Ovary (tissue), 9 donors: ENCODE data around the gene RUFY4. TPM values are rescaled to one million over a fixed set of nuclear protein-coding genes. Genes with fewer than 3 reads are reported as not detected.

Experiments used
- DNase-seq, 5 donors: peaks; one replicate each; pipeline ENCODE4 v3.0.0-alpha.2; 2019 to 2020
- H3K27ac ChIP-seq, 2 donors: fragments of 200-600 bp; one replicate each; pipeline versions ENCODE4 v1.5.1 to v1.8.0; 2019 to 2022
- H3K27me3 ChIP-seq: fragments of 200-600 bp; one replicate; pipeline ENCODE4 v1.8.0; 2022
- H3K36me3 ChIP-seq: fragments of 200-600 bp; sonication (generic); one replicate; pipeline ENCODE4 v1.5.1; 2019
- H3K4me1 ChIP-seq: one replicate; pipeline ENCODE4 v1.8.1; 2013; ENCODE audit warnings: mild to moderate bottlenecking, moderate library complexity; ENCODE audit not compliant: insufficient read depth
- H3K4me3 ChIP-seq: fragments of 200-600 bp; sonication (generic); one replicate; pipeline ENCODE4 v1.5.1; 2017
- H3K9me3 ChIP-seq, 2 donors: fragments of 200-600 bp in 1 of 2; sonication (generic) in 1 of 2; one replicate each; pipeline versions ENCODE4 v1.5.1 to v1.8.1; 2013 to 2019; ENCODE audit warnings: mild to moderate bottlenecking in 1 of 2, moderate library complexity in 1 of 2
- CTCF ChIP-seq, 3 donors: fragments of 450-650 bp in 2 of 3; fragments of 200-600 bp in 1 of 3; IDR thresholded peaks; one replicate each; pipeline versions ENCODE4 v1.5.1 to v1.8.0; 2016 to 2022; ENCODE audit warnings: antibody characterized with exemption in 3 of 3, mild to moderate bottlenecking in 1 of 3
- EP300 ChIP-seq: sonication (generic); formaldehyde crosslinking; IDR thresholded peaks from one replicate; pipeline ENCODE4 v1.6.1; 2017; ENCODE audit warnings: antibody characterized with exemption
- POLR2A ChIP-seq: fragments of 450-650 bp; IDR thresholded peaks from one replicate; pipeline ENCODE4 v1.6.1; 2017; ENCODE audit warnings: antibody characterized with exemption, mild to moderate bottlenecking, moderate library complexity
- WGBS, 3 donors: extraction: QIAGEN DNeasy Blood & Tissue Kit in 1 of 3; methylation state at CpG; one replicate each; pipeline versions ENCODE4 v1.1.5 to v1.1.7; 2013 to 2017; 5-methylcytosine and 5-hydroxymethylcytosine counted together
- intact Hi-C, 4 donors: fragments of 100-400 bp; cut with DNase I; formaldehyde crosslinking; loops; one replicate each; pipeline versions ENCODE4 v1.11.0 to v1.15.1; 2022 to 2023
- polyA plus RNA-seq, 2 donors: library from polyadenylated mRNA; stranded (reverse); fragments of 200-250 nt in 1 of 2; fragments of 350-450 nt in 1 of 2; fragmentation: Illumina TruSeq in 1 of 2; extraction: RNeasy Lipid Tissue Mini Kit (QIAGEN cat#74804) in 1 of 2; gene quantifications; one replicate each; pipeline ENCODE4 v1.2.3, GENCODE V29; 2013 to 2014
- total RNA-seq, 7 donors: library from RNA; depleted of rRNA in 2 of 7; stranded (reverse); fragments of >200 nt in 2 of 7; fragmentation: NEBNext Ultra II Directional in 3 of 7; extraction: Animal tissue kit (Norgen Biotek cat#: 25700) in 3 of 7; gene quantifications; one replicate each; pipeline versions ENCODE4 v1.1.0 to v1.2.4, GENCODE V29; 2016 to 2023
- donor health status: DM: no; HTN: no; CAD: no; lungs with moderate emphysema.
- donor health status: DM: no; HTN: no; CAD: no.
- donor health status: Bipolar disorder and iron deficiency.
- donor health status: DM: yes; HTN: yes; CAD: no.
- donor health status: DM: no; HTN: no; CAD: no.
- donor health status: DM: yes; HTN: yes; CAD: no.

RUFY4 gene
- total and polyA plus RNA-seq, 9 donors, result 0.10 to 0.97 (median 0.57) TPM; not detected in 4

DNA sequence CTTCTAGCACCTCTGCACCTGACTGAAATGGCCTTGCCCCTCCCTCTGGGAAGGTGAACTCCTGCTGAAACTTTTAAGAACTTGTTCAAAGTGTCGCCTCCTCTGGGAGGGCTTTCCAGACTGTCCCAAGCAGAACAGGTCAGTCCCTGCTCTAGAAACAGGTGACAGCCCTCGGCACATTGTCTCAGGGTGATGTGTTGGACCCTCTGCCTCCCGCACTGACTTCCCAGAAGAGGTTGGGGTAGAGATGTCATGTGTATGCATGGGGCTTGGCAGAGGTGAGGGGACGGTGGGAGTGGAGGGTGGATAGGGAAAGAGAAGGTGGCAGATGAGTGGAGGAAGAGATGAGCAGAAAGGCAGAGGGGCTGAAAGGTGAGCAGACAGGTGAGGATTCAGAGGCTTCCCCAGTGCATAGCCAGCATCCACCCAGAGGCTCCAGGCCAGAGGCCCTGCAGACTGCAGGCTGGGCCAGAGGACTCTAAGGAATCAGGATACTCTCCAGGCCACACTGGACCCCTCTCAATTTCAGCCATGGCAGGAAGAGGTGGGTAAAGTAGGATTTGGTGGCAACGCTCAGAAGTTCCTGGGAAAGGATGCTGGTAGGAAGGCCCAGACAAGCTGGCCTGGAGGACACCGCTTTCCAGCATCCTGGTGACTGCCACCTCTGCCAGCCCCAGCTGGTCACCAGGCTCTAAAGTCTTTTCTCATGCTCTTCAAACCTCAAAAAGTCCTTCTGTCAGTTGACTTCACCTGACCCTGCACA lies 41.4 kb upstream of the RUFY4 start:
- H3K4me3 ChIP-seq, result no peak overlapping the region
- H3K36me3 ChIP-seq, result no peaks in the 10 kb centered on the region
- DNase-seq, result peak in 1 of 5 donors; percentile 7
- TF ChIP-seq CTCF (IDR thresholded peaks at IDR 0.05) (no peak), EP300 (no peak), POLR2A (no peak)
- intact Hi-C loops, result no loop called here
- no peak overlapping the region for H3K27ac ChIP-seq
- 96 to 99% (median 97%) methylated on average over 6 of the region's 6 CpGs for WGBS, 3 donors
- H3K4me1 ChIP-seq, result no peaks in the 10 kb centered on the region
- no peaks in the 10 kb centered on the region for H3K27me3 ChIP-seq
- H3K9me3 ChIP-seq, result no peaks in the 10 kb centered on the region

DNA sequence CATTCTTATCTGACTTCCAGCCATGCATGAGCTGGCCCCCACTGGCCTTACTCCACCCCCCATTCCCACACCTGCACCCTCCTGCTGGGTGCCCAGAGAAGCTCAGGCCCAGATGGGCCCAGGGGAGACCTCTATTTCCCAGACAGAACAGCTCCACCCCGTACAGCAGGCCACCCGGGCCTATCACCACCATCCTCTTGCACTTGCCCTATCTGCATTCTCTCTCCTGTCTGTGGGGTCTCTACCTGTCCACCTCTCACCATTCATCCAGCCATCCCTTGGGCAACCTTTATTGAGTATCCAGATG lies 40.9 kb upstream of the RUFY4 start:
- 85 to 94% (median 90%) methylated on average over 2 of the region's 2 CpGs for WGBS, 3 donors
- no peak for TF ChIP-seq CTCF (IDR thresholded peaks at IDR 0.05)
- no peak for TF ChIP-seq EP300
- no peak for TF ChIP-seq POLR2A

GRCh38 chr2:218028562-218029348 lies 40.3 kb upstream of the RUFY4 start:
- no peak for DNase-seq
- H3K27me3 ChIP-seq, result no peaks in the 10 kb centered on the region
- intact Hi-C loops, result no loop called here

More for the DNA sequence above, 40.9 kb upstream of the RUFY4 start:
- no peak for DNase-seq
- Histone ChIP-seq H3K4me3 (no peak overlapping the region), H3K36me3 (no peaks in the 10 kb centered on the region), H3K27me3 (no peaks in the 10 kb centered on the region), H3K9me3 (no peaks in the 10 kb centered on the region), H3K4me1 (no peaks in the 10 kb centered on the region), H3K27ac (no peak overlapping the region)
- intact Hi-C loops, result no loop called here

More at GRCh38 chr2:218028562-218029348, 40.3 kb upstream of the RUFY4 start:
- Histone ChIP-seq H3K9me3 (no peaks in the 10 kb centered on the region), H3K36me3 (no peaks in the 10 kb centered on the region), H3K4me3 (no peak overlapping the region), H3K4me1 (no peaks in the 10 kb centered on the region), H3K27ac (no peak overlapping the region)
- WGBS, 3 donors, result 66 to 83% (median 77%) methylated on average over 6 of the region's 6 CpGs
- TF ChIP-seq EP300, result no peak
- TF ChIP-seq POLR2A, result no peak
- TF ChIP-seq CTCF (IDR thresholded peaks at IDR 0.05), result no peak
